Osteocyte (in vitro differentiated cells): ENCODE measurements around the gene STIM2. TPM values are rescaled to one million over a fixed set of nuclear protein-coding genes. Genes with fewer than 3 reads are reported as not detected.

Source experiments
- DNase-seq: peaks from one replicate; pipeline ENCODE4 v3.0.0; 2021; ENCODE audit warnings: mixed read lengths; ENCODE audit not compliant: unreplicated experiment; ENCODE audit errors: extremely low spot score
- H3K27ac Mint-ChIP-seq: one replicate; pipeline ENCODE4 v1.8.0; 2021; ENCODE audit warnings: mild to moderate bottlenecking, mixed read lengths; ENCODE audit not compliant: unreplicated experiment
- H3K27me3 Mint-ChIP-seq: one replicate; pipeline ENCODE4 v1.8.0; 2021; ENCODE audit warnings: mixed read lengths; ENCODE audit not compliant: unreplicated experiment
- H3K36me3 Mint-ChIP-seq: one replicate; pipeline ENCODE4 v1.8.0; 2021; ENCODE audit warnings: mixed read lengths; ENCODE audit not compliant: unreplicated experiment
- H3K4me1 Mint-ChIP-seq: one replicate; pipeline ENCODE4 v1.8.0; 2021; ENCODE audit warnings: mixed read lengths; ENCODE audit not compliant: unreplicated experiment
- H3K4me3 Mint-ChIP-seq: one replicate; pipeline ENCODE4 v1.8.0; 2021; ENCODE audit warnings: mild to moderate bottlenecking, moderate library complexity, mixed read lengths; ENCODE audit not compliant: unreplicated experiment
- H3K9me3 Mint-ChIP-seq: one replicate; pipeline ENCODE4 v1.8.0; 2021; ENCODE audit warnings: mixed read lengths; ENCODE audit not compliant: unreplicated experiment
- total RNA-seq: library from RNA; stranded (reverse); gene quantifications from 2 replicates; pipeline ENCODE4 v1.2.1, GENCODE V29; 2021
- TF ChIP-seq, protein P1 (sequence below): fragments of 200-600 bp; sonication (generic); IDR thresholded peaks from 2 replicates; pipeline ENCODE4 v1.5.0; 2021; ENCODE audit warnings: antibody characterized with exemption, mild to moderate bottlenecking, moderate library complexity

Gene STIM2
- total RNA-seq, 1 donor from 2014 or later, result 14.1 TPM

DNA sequence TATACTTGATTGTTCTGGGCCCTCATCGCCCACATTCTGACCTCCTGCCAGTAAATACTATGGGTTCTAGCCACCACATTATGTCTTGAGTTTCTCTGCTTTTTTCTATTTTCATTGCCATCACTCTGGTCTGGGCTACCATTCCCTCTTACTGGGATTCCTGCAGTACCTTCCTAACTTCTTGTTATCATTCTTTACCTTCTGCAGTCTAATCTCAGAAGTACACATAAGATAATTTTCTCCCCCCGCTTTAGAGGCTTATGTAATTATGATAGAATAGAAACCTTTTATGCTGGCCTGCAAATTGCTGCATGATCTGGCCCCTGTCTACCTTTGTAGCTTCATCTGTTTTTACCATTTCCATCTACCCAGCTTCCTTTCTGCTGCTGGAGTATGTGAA lies 19.2 kb downstream of the STIM2 start:
- Mint-ChIP-seq H3K4me1 (peaks cover 4% of the 10 kb centered on the region), H3K36me3 (no peaks in the 10 kb centered on the region), H3K27ac (no peak overlapping the region), H3K27me3 (no peaks in the 10 kb centered on the region), H3K9me3 (peaks cover 8% of the 10 kb centered on the region), H3K4me3 (no peak overlapping the region)
- TF ChIP-seq, protein P1, sequence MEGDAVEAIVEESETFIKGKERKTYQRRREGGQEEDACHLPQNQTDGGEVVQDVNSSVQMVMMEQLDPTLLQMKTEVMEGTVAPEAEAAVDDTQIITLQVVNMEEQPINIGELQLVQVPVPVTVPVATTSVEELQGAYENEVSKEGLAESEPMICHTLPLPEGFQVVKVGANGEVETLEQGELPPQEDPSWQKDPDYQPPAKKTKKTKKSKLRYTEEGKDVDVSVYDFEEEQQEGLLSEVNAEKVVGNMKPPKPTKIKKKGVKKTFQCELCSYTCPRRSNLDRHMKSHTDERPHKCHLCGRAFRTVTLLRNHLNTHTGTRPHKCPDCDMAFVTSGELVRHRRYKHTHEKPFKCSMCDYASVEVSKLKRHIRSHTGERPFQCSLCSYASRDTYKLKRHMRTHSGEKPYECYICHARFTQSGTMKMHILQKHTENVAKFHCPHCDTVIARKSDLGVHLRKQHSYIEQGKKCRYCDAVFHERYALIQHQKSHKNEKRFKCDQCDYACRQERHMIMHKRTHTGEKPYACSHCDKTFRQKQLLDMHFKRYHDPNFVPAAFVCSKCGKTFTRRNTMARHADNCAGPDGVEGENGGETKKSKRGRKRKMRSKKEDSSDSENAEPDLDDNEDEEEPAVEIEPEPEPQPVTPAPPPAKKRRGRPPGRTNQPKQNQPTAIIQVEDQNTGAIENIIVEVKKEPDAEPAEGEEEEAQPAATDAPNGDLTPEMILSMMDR, result no peak
- no peak for DNase-seq

DNA sequence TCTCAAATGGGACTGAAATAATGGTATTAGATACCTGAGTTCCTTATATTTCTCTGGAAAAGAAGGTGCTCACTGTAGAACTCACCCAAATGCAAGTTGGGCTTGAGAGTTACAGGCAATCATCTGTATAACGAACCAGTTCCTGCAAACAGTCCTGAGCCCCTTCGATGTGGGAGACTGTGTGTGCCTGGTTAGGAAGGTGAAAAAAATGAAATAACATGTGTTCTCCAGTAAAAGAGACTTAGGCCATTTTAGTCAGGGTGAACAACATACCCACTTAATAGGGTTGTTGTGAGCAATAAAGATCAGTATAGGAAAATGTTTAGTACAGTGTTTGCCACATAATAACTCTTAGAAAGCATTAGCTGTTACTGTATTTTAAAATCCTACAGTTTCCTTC lies 23.4 kb downstream of the STIM2 start:
- TF ChIP-seq, protein P1, result no peak
- no peaks in the 10 kb centered on the region for H3K27me3 Mint-ChIP-seq
- no peak overlapping the region for H3K4me3 Mint-ChIP-seq
- H3K4me1 Mint-ChIP-seq, result peaks cover 4% of the 10 kb centered on the region
- no peaks in the 10 kb centered on the region for H3K36me3 Mint-ChIP-seq
- H3K27ac Mint-ChIP-seq, result no peak overlapping the region
- H3K9me3 Mint-ChIP-seq, result no peaks in the 10 kb centered on the region
- no peak for DNase-seq

DNA sequence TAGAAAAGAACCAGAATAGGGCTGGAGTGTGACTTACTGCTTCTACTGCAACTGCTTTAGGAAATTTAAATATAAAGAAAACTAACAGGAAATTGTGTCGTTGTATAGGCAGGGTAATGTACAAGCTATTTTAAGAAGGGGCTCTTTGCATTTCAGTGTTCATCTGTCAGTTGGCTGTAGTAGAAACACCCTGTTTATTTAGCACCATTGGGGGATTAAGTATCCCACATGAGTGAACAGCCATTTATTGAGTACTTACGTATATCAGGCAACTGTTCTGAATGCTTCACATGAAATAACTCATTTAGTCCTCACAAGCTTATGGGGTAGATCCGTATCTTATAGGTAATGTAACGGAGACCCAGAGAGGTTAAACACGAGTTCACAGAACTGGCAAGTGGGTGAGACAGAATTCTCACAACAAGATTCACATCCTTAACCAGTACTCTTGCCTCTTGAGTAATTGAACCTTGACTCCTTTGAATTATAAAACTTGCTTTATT lies 23.9 kb downstream of the STIM2 start:
- no peaks in the 10 kb centered on the region for H3K9me3 Mint-ChIP-seq
- H3K27me3 Mint-ChIP-seq, result no peaks in the 10 kb centered on the region
- no peak overlapping the region for H3K27ac Mint-ChIP-seq
- TF ChIP-seq, protein P1, result no peak
- H3K4me3 Mint-ChIP-seq, result no peak overlapping the region
- DNase-seq, result no peak
- H3K36me3 Mint-ChIP-seq, result no peaks in the 10 kb centered on the region
- peaks cover 4% of the 10 kb centered on the region for H3K4me1 Mint-ChIP-seq

DNA sequence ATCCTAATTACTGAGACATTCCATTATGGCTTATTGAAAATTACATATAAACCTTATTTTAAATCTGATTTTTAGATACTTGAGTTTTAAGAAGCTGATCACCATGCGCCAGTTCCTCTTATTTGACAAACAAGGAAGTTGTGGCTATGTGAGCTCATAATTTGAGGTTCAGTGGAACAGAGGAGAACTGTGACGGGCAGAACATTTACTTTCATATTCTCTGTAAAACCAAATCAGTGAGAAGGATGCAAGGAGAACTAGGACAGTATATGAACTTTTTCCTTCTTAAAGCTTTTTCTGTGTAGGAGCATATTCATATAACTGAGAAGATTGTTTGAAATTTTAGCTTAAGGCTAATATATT lies 25.3 kb downstream of the STIM2 start:
- Mint-ChIP-seq H3K27ac (no peak overlapping the region), H3K4me3 (no peak overlapping the region), H3K27me3 (no peaks in the 10 kb centered on the region), H3K4me1 (peaks cover 4% of the 10 kb centered on the region), H3K9me3 (no peaks in the 10 kb centered on the region), H3K36me3 (no peaks in the 10 kb centered on the region)
- TF ChIP-seq, protein P1, result no peak
- no peak for DNase-seq

DNA sequence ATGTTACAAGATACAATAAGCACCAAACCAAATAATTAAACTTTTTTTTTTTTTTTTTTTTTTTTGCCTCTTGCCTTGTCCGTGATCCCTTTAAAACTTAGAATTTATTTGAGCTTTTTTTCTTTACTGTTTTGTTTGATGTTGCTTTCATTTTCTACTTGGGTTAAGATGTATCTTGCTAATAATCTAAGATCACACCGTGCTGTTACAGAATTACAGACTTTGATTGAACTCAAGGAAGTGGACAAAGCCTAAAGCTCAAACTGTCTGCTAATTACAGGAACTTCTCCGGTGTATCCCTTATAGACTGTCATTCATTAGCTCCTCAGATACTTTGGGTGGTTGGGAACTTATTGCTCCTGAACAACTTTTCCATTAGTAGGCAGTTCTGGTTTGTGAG lies 26.5 kb downstream of the STIM2 start:
- Mint-ChIP-seq H3K27me3 (no peaks in the 10 kb centered on the region), H3K9me3 (no peaks in the 10 kb centered on the region), H3K27ac (no peak overlapping the region), H3K4me1 (peaks cover 2% of the 10 kb centered on the region), H3K36me3 (no peaks in the 10 kb centered on the region), H3K4me3 (no peak overlapping the region)
- no peak for DNase-seq
- TF ChIP-seq, protein P1, result no peak
